HepG2 (cell line): Measurements from ENCODE around the gene KTN1. TPM values are rescaled to one million over a fixed set of nuclear protein-coding genes. Genes with fewer than 3 reads are reported as not detected.

Experiments
- CENPX ChIP-seq: sonication (generic); formaldehyde crosslinking; IDR thresholded peaks from 2 replicates; pipeline ENCODE4 v1.9.0; 2021; ENCODE audit warnings: mild to moderate bottlenecking, missing genetic modification reagents, moderate library complexity
- DRAP1 ChIP-seq: IDR thresholded peaks from 2 replicates; pipeline ENCODE4 v1.6.1; 2016; ENCODE audit warnings: missing genetic modification reagents, missing compliant biosample characterization
- GABPA ChIP-seq, 2 experiments: IDR thresholded peaks; 2 replicates each; pipeline ENCODE4 v1.6.1; 2011 to 2016; ENCODE audit warnings: low read depth in 2 of 2, low read length in 1 of 2, missing biosample characterization in 1 of 2, missing genetic modification characterization in 1 of 2
- GATA4 ChIP-seq: sonication (generic); IDR thresholded peaks from 2 replicates; pipeline ENCODE4 v1.6.1; 2016; ENCODE audit warnings: antibody characterized with exemption, low read depth, borderline replicate concordance
- HMGXB3 ChIP-seq: sonication (generic); formaldehyde crosslinking; IDR thresholded peaks from 2 replicates; pipeline ENCODE4 v1.4.0; 2020; ENCODE audit warnings: missing genetic modification reagents, borderline replicate concordance
- MAFK ChIP-seq, 2 experiments: IDR thresholded peaks in 1 of 2; conservative IDR thresholded peaks in 1 of 2; 2 replicates each; pipeline ENCODE4 v1.6.1; 2011; ENCODE audit warnings: improper control_type of control experiment in 2 of 2, low read length in 2 of 2
- NRL ChIP-seq: sonication (generic); formaldehyde crosslinking; IDR thresholded peaks from 2 replicates; pipeline ENCODE4 v1.5.0; 2020; ENCODE audit warnings: missing genetic modification reagents, mild to moderate bottlenecking, moderate library complexity, borderline replicate concordance
- PRPF4 ChIP-seq: fragments of 200-400 bp; formaldehyde crosslinking; IDR thresholded peaks from 2 replicates; pipeline ENCODE4 v1.6.1; 2016; ENCODE audit warnings: low read length, low read depth; ENCODE audit not compliant: poor library complexity, severe bottlenecking
- RAD21 ChIP-seq: fragments of 450-650 bp; formaldehyde crosslinking; IDR thresholded peaks from 2 replicates; pipeline ENCODE4 v1.5.0; 2020; ENCODE audit warnings: mild to moderate bottlenecking
- SIX1 ChIP-seq: sonication (generic); formaldehyde crosslinking; IDR thresholded peaks from 2 replicates; pipeline ENCODE4 v1.4.0; 2020; ENCODE audit warnings: missing genetic modification reagents, borderline replicate concordance
- SIX4 ChIP-seq: sonication (generic); formaldehyde crosslinking; IDR thresholded peaks from 2 replicates; pipeline ENCODE4 v1.4.0; 2020; ENCODE audit warnings: missing genetic modification reagents
- ZNF276 ChIP-seq: sonication (generic); formaldehyde crosslinking; IDR thresholded peaks from 2 replicates; pipeline ENCODE4 v1.4.0; 2020; ENCODE audit warnings: mild to moderate bottlenecking, low read depth, missing genetic modification reagents
- ZNF407 ChIP-seq: sonication (generic); formaldehyde crosslinking; IDR thresholded peaks from one replicate; pipeline ENCODE4 v1.5.1; 2020; ENCODE audit warnings: mild to moderate bottlenecking, missing genetic modification reagents; ENCODE audit errors: not compliant biosample characterization
- ZNF891 ChIP-seq: sonication (generic); formaldehyde crosslinking; IDR thresholded peaks from 2 replicates; pipeline ENCODE4 v1.5.0; 2020; ENCODE audit warnings: mild to moderate bottlenecking, missing genetic modification reagents
- ZSCAN21 ChIP-seq: sonication (generic); formaldehyde crosslinking; IDR thresholded peaks from 2 replicates; pipeline ENCODE4 v1.8.0; 2022; ENCODE audit warnings: mild to moderate bottlenecking, missing genetic modification reagents, moderate library complexity, borderline replicate concordance
- polyA plus RNA-seq, 8 experiments: library from polyadenylated mRNA; depleted of rRNA in 3 of 8; stranded (reverse) in 7 of 8; unstranded in 1 of 8; fragments of >200 nt; fragmentation: Illumina TruSeq in 4 of 8; extraction: Trizol in 4 of 8; gene quantifications; 2 replicates each; pipeline versions ENCODE4 v1.2.1 to v1.2.3, GENCODE V29; 2011 to 2016; ENCODE audit warnings: low read depth in 4 of 8, missing spikeins in 1 of 8, mixed read lengths in 1 of 8; ENCODE audit not compliant: insufficient read depth in 1 of 8
- total RNA-seq, 5 experiments: library from RNA; depleted of rRNA; stranded (reverse); fragments of >200 nt; fragmentation: Illumina TruSeq; extraction: Trizol; gene quantifications; 2 replicates each; pipeline ENCODE4 v1.2.3, GENCODE V29; 2016; ENCODE audit warnings: low read depth in 1 of 5

Gene KTN1
- total and polyA plus RNA-seq, 2 of the 13 experiments (the other 11 are each of a cell fraction or from before 2014, with no cell fraction given) = 60.6 to 169 TPM

GRCh38 chr14:55592436-55592835, 12.4 kb downstream of the KTN1 start (continued):
- no peak for TF ChIP-seq NRL
- no peak for TF ChIP-seq ZNF407
- peak; percentile 60; the same call in 1 of the 2 replicates for TF ChIP-seq SIX4 (CRISPR knock-in tag)
- TF ChIP-seq MAFK (conservative IDR thresholded peaks at IDR 0.05 in 1 of 2, IDR thresholded peaks at IDR 0.05 in 1 of 2; ENCODE audit: low read length in 2 of 2) = no peak
- no peak for TF ChIP-seq RAD21 (CRISPR knock-in tag)
- TF ChIP-seq PRPF4 = no peak
- TF ChIP-seq SIX1 = peak; percentile 73; the same call in 1 of the 2 replicates
- TF ChIP-seq ZSCAN21 (CRISPR knock-in tag) = no peak
- TF ChIP-seq CENPX (CRISPR knock-in tag) = no peak
- no peak for TF ChIP-seq ZNF891 (CRISPR knock-in tag)
- TF ChIP-seq DRAP1 (CRISPR knock-in tag) = no peak
- TF ChIP-seq GABPA (IDR thresholded peaks at IDR 0.05; ENCODE audit: low read depth, low read length) = no peak
- TF ChIP-seq GABPA (CRISPR knock-in tag; IDR thresholded peaks at IDR 0.05; ENCODE audit: low read depth) = no peak
- no peak for TF ChIP-seq ZNF276 (CRISPR knock-in tag)
- no peak for TF ChIP-seq GATA4
- TF ChIP-seq HMGXB3 (CRISPR knock-in tag) = no peak
